Lower lobe of right lung (tissue), 2 donors: ENCODE data around the gene ZNF655. TPM values are rescaled to one million over a fixed set of nuclear protein-coding genes. Genes with fewer than 3 reads are reported as not detected.

ENCODE experiments used
- ATAC-seq, 2 donors: fragments of 200-7000 bp; cut with Tn5 transposase; one replicate each; pipeline ENCODE4 v1.9.1; 2020 to 2022; ENCODE audit warnings: mild to moderate bottlenecking in 2 of 2, moderate library complexity in 2 of 2
- DNase-seq: peaks from one replicate; pipeline ENCODE4 v3.0.0-alpha.2; 2020
- H3K27ac ChIP-seq: fragments of 200-600 bp; one replicate; pipeline ENCODE4 v1.8.0; 2022
- H3K27me3 ChIP-seq: fragments of 200-600 bp; one replicate; pipeline ENCODE4 v1.8.0; 2022; ENCODE audit warnings: low read depth
- H3K36me3 ChIP-seq: fragments of 200-600 bp; one replicate; pipeline ENCODE4 v1.8.0; 2022; ENCODE audit warnings: mild to moderate bottlenecking
- H3K4me1 ChIP-seq: fragments of 200-600 bp; one replicate; pipeline ENCODE4 v1.8.0; 2022
- H3K4me3 ChIP-seq: fragments of 200-600 bp; one replicate; pipeline ENCODE4 v1.8.0; 2022; ENCODE audit warnings: mild to moderate bottlenecking
- H3K9me3 ChIP-seq: fragments of 200-600 bp; one replicate; pipeline ENCODE4 v1.8.0; 2022
- CTCF ChIP-seq: fragments of 200-600 bp; IDR thresholded peaks from one replicate; pipeline ENCODE4 v1.8.0; 2022; ENCODE audit warnings: antibody characterized with exemption, mild to moderate bottlenecking
- intact Hi-C: fragments of 100-400 bp; cut with DNase I; formaldehyde crosslinking; loops from one replicate; pipeline ENCODE4 v1.11.0; 2022
- total RNA-seq: library from RNA; stranded (reverse); fragmentation: NEBNext Ultra II Directional; extraction: Animal tissue kit (Norgen Biotek cat#: 25700); gene quantifications from one replicate; pipeline ENCODE4 v1.2.1, GENCODE V29; 2021
- donor health status: DM: no; HTN: yes; CAD: no; lungs with severe emphysema.

The ZNF655 gene
- total RNA-seq, 1 donor from 2014 or later = 71.6 TPM

- TF ChIP-seq CTCF = no peak
- ATAC-seq = no peak
- Histone ChIP-seq H3K36me3 (no peaks in the 10 kb centered on the region), H3K4me3 (no peak overlapping the region), H3K27me3 (no peaks in the 10 kb centered on the region), H3K27ac (no peak overlapping the region), H3K9me3 (no peaks in the 10 kb centered on the region), H3K4me1 (no peaks in the 10 kb centered on the region)
- intact Hi-C loops = no loop called here
- DNase-seq = no peak
Measured at GRCh38 chr7:99588868-99589267, 30.4 kb downstream of the ZNF655 start.

GRCh38 chr7:99594948-99595745 lies 36.7 kb downstream of the ZNF655 start:
- ATAC-seq (no peak), DNase-seq (no peak)
- Histone ChIP-seq H3K27ac (no peak overlapping the region), H3K4me3 (no peak overlapping the region), H3K4me1 (no peaks in the 10 kb centered on the region), H3K36me3 (no peaks in the 10 kb centered on the region), H3K27me3 (no peaks in the 10 kb centered on the region), H3K9me3 (no peaks in the 10 kb centered on the region)
- intact Hi-C loops = no loop called here
- no peak for TF ChIP-seq CTCF

GRCh38 chr7:99596408-99596955 lies 38.0 kb downstream of the ZNF655 start:
- Histone ChIP-seq H3K9me3 (no peaks in the 10 kb centered on the region), H3K27me3 (no peaks in the 10 kb centered on the region), H3K4me1 (no peaks in the 10 kb centered on the region), H3K36me3 (no peaks in the 10 kb centered on the region), H3K4me3 (no peak overlapping the region), H3K27ac (no peak overlapping the region)
- no peak for ATAC-seq
- intact Hi-C loops = no loop called here
- no peak for TF ChIP-seq CTCF
- DNase-seq = no peak

- Histone ChIP-seq H3K27me3 (no peaks in the 10 kb centered on the region), H3K9me3 (no peaks in the 10 kb centered on the region), H3K4me1 (no peaks in the 10 kb centered on the region), H3K4me3 (no peak within 1 kb of the TSS), H3K36me3 (no peaks in the 10 kb centered on the region), H3K27ac (no peak within 1 kb of the TSS)
- ATAC-seq = peak in 1 of 2 donors; percentile 26
- intact Hi-C loops = no loop called here
- no peak for DNase-seq
- no peak for TF ChIP-seq CTCF
Measured at GRCh38 chr7:99597762-99598501, 39.5 kb downstream of the ZNF655 start, which contains the start of gene TMEM225B. Gene TMEM225B, plus strand, starts transcription at chr7:99598267. Its CDS starts 6,122 bp downstream, at chr7:99604389.

- Histone ChIP-seq H3K4me1 (no peaks in the 10 kb centered on the region), H3K27ac (no peak overlapping the region), H3K36me3 (no peaks in the 10 kb centered on the region), H3K27me3 (no peaks in the 10 kb centered on the region), H3K4me3 (no peak overlapping the region), H3K9me3 (no peaks in the 10 kb centered on the region)
- no peak for DNase-seq
- intact Hi-C loops = no loop called here
- no peak for TF ChIP-seq CTCF
- ATAC-seq = no peak
Measured at GRCh38 chr7:99599836-99600235, 41.4 kb downstream of the ZNF655 start.
